GM04503 (cell line): Measurements from ENCODE around the gene METTL13.
A peak's percentile ranks its signal among the peaks of the same experiment; 100 is the strongest.
"Not testable (repeated sequence)": the region's sequence is repeated elsewhere in the genome, so short reads cannot be mapped to it uniquely, and the experiment has no call there.

ENCODE experiments used
- DNase-seq: peaks from one replicate; pipeline ENCODE4 v3.0.0-alpha.2; 2012; ENCODE audit warnings: low read depth

The METTL13 gene

DNA sequence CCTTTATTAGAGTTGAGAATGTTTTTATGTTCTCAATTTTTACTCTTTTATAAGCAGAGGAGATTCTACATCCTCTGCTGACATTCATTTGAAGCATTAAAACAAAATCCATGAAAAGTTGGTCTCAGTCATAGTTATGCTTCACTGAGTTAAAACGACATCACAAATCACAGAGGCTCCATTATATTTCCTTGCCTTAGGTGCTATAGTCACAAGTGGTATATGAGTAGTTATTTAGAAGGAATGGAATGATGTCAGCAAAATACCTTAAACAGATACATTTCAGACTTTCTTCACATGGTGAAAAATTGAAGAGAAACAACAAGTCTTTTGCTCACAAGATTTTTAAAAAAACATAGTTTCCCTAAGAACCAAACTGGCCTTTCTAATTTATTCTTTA, 11.7 kb upstream of the METTL13 start:
- DNase-seq: no peak

GRCh38 chr1:171772312-171772711, 9.1 kb upstream of the METTL13 start:
- no peak for DNase-seq

- DNase-seq: no peak
Measured at GRCh38 chr1:171780583-171781175, 781 bp upstream of the METTL13 start.

- DNase-seq: no peak
Measured at GRCh38 chr1:171783816-171784530, 2.5 kb downstream of the METTL13 start.

GRCh38 chr1:171784784-171785183, 3.3 kb downstream of the METTL13 start:
- DNase-seq: no peak

GRCh38 chr1:171785766-171786165, 4.3 kb downstream of the METTL13 start:
- no peak for DNase-seq

- no peak for DNase-seq
Measured at GRCh38 chr1:171786534-171786933, 5.1 kb downstream of the METTL13 start.

DNA sequence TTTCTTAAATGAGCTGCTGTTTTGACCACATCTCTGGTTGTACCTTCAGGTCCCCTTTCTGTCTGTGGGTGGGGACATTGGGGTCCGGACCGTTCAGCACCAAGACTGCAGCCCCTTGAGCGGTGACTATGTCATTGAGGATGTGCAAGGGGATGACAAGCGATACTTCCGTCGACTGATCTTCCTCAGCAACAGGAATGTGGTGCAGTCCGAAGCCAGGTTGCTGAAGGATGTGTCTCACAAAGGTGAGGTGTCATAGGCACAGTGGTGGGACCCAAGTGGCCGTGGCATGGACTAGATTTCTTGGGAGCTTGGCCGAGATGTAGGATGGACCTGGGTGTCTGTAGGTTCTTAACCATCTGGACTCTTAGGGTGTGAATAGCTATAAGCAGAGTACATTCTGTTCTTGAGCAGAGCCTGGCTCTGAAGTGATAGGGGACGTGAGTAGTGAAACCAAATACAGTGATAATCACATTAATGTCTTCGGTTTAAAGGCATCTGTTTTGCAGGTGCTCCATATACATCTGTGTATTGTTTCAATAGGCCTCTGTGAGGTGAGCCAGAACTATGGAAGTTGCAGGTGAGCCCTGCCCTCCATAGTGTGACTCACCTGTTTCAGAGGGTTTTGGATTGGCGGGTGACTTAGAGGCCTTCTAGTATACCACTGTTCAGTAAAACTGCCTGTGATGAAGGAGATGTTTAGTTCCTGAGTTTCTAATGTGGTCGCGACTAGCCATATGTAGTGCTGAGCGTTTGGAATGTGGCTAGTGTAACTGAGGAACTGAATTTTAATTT, 6.4 kb downstream of the METTL13 start:
- DNase-seq: no peak

- peak; percentile 84 for DNase-seq
Measured at GRCh38 chr1:171788696-171789095, 7.2 kb downstream of the METTL13 start.

DNA sequence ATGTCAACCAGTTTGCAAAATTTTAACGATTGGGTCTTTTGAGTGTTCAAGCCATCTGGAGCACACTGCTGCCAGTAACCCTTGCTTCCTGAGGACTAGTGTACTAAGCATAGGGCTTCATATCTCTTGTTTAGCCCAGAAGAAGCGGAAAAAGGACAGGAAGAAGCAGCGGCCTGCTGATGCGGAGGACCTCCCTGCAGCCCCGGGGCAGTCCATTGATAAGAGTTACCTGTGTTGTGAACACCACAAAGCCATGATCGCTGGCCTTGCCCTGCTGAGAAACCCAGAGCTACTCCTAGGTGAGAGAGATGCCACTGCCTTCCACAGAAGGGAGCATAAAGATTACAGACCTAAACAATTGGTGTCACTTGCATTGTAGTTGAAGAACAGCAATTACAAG, 8.9 kb downstream of the METTL13 start:
- DNase-seq: no peak

DNA sequence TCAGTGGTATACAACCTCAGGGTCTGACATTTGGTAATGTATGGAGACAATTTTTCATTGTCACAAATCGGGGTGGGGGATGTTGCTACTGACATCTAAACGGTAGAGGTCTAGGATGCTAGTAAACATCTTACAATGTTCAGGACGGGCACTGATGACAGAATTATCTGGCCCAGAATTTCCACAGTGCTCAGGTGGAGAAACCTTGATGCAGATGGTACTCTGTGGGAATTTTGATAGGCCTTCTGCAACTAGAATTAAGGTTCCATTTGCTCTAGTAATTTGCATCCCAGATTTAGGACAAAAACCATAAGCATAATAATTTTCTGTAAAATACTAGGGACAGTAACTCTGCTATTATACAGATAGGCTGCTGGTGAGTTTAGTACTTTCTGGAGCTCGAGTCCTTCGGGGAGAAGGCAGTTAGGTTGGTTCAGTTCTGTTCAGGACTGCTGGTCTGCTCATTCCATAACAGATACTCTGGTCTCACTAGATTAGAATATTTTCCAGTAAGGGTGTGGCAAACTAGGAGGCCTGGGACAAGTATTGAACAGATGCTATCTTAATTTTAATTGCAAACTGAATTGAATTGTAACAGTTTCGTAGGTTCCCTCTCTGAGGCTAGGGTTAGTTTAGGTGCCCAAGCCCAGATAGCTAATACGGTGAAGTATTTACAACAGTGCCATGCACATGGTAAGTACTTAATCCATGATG, 11.4 kb downstream of the METTL13 start:
- DNase-seq: no peak

- no peak for DNase-seq
Measured at GRCh38 chr1:171793636-171794035, 12.2 kb downstream of the METTL13 start.

DNA sequence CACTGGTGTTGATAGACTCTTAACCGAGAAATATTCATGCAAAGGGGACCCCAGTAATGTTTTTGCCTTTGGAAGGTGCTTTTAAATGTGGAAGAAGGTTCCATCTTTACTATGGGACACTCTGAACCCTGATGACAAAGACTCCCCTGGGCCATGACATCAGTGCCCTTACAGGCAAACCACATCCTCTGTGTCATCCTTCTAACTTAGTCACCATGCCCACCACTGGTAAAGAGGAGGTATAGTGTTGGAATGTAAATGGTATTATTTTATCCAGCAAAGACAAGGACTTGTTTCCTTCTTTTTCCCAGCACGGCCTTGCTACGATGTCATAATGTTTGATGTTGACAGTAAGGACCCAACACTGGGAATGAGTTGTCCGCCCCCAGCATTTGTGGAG, 12.6 kb downstream of the METTL13 start:
- peak; percentile 56 for DNase-seq

GRCh38 chr1:171796592-171796991, 15.1 kb downstream of the METTL13 start:
- no peak for DNase-seq

DNA sequence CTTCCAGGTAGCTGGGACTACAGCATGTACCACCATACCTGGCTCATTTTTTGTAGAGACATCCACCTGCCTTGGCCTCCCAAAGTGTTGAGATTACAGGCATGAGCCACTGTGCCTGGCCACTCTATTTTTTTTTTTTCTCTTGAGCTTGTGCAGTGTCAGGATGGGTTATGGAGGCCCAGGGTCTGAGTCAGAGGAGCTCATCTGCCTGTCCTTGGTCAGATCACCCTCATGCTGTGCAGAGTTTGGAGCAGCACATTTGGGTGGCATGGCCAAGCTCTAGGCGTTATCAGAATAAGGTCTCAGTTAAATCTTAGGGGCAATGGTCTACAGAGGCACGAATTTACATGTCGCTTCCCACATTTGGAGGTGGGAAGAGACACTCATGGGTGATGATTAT, 16.9 kb downstream of the METTL13 start:
- no peak for DNase-seq

DNA sequence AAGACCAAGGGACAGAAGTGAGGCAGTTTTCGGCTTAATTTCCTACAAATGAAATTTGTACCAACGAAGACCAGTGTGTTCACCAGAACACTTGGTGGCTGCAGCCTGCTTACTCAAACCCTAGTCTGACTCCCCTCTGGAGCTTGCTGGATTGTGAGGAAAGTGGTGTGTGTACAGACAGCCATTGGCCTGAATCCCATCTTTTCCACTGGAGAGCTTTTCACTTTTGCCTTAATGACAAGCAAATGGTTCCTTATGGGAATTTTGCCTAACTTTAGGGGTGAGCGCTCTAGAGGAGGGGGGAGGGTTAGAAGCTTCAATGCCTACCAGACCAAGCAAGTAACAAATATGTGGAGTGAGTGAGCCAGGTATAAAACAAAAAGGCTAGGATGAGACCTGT, 17.3 kb downstream of the METTL13 start:
- DNase-seq: no peak

DNA sequence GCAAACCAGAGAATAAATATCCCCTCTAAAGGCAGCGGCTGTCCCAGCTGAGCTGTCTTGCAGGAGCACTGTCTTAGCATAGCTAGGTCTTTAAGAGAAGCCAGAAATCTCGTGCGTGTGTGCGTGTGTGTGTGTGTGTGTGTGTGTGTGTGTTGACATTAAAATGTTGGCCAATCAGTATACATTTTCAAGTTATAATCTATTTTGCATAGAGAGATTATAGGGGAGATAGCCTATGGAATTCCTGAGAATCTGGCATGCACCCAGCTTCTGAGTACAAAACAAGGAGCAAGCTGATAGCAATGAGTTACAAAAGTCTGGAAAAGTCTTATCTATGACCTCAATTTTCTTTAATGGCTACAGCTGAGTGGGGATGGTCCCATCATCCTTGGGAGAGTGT, 17.7 kb downstream of the METTL13 start:
- no peak for DNase-seq

- DNase-seq: not testable (repeated sequence)
Measured at GRCh38 chr1:171799698-171800097, 18.2 kb downstream of the METTL13 start.

DNA sequence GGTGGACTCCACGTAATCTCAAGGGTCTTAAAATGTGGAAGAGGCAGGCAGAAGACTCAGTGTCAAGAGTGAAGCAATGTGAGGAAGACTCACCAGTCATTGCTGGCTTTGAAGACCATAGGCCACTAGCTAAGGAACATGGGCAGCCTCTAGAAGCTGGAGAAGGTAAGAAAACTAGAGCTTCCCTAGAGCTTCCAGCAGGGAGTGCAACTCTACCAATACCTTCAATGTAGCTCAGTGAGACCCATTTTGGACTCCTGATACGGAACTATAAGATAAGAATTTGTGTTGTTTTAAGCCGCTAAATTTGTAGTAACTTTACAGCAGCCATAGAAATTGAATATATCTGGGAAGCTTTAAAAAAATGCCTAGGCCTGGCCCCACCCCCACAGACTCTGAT, 18.9 kb downstream of the METTL13 start:
- no peak for DNase-seq

DNA sequence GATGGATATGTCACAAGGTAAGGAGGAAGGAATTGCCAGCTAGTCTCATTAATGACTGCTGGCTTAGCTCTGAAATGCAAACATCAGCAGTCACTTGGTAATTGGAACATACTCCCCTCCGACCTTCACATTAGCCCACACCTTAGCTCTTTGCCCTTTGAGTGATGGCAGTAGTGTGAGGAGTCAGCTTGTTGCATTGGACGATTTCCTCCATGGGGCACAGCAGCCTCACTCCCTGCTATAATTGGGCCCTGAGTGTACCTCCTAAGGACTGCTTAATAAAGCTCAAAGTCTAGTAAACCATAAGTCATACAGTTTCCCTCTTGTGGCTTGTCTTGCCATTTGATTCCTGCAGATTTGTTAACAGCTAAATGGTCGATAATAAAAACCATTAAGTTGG, 19.4 kb downstream of the METTL13 start:
- DNase-seq: no peak

- DNase-seq: no peak
Measured at GRCh38 chr1:171801487-171801891, 20.0 kb downstream of the METTL13 start.

DNA sequence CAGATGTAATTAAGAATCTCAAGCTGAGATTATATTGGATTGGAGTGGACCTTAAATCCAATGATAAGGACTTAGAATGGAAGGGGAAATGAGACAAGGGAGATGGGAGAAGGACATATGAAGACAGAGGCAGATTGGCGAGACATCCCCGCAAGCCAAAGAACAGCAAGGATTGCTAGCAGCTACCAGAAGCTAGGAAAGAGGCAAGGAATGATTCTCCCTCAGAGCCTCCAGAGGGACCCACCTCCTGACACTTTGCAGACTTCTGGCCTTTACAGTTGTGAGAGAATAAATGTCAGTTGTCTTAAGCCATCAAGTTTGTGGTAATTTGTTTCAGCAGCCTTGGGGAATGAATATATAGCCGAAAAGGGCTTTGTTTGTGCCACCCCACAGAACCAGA, 20.7 kb downstream of the METTL13 start:
- DNase-seq: no peak

- peak; percentile 54 for DNase-seq
Measured at GRCh38 chr1:171803045-171803444, 21.6 kb downstream of the METTL13 start.
